ENCODE measurements around the gene TIMM50.
"Not testable (repeated sequence)": the region's sequence is repeated elsewhere in the genome, so short reads cannot be mapped to it uniquely, and the experiment has no call there.

TIMM50 gene

GRCh38 chr19:39470724-39471339 is 9.8 kb upstream of the TIMM50 start:
- DNase-seq = no peak

- DNase-seq = no peak
Observed at GRCh38 chr19:39471756-39472536, 8.7 kb upstream of the TIMM50 start.

GRCh38 chr19:39472746-39473442 is 7.7 kb upstream of the TIMM50 start:
- no peak for DNase-seq

- DNase-seq = no peak
Observed at GRCh38 chr19:39473443-39473960, 7.1 kb upstream of the TIMM50 start.

- no peak for DNase-seq
Observed at GRCh38 chr19:39474139-39474620, 6.5 kb upstream of the TIMM50 start.

GRCh38 chr19:39475748-39476147 is 4.9 kb upstream of the TIMM50 start:
- DNase-seq = no peak

- not testable (repeated sequence) for DNase-seq
Observed at GRCh38 chr19:39479319-39479801, 1.3 kb upstream of the TIMM50 start.

GRCh38 chr19:39479916-39480315 is 722 bp upstream of the TIMM50 start:
- DNase-seq = no peak

GRCh38 chr19:39481229-39481545 is 549 bp downstream of the TIMM50 start:
- DNase-seq = no peak

- DNase-seq = no peak
Observed at GRCh38 chr19:39481676-39482075, 1.0 kb downstream of the TIMM50 start.

GRCh38 chr19:39483141-39483540 is 2.5 kb downstream of the TIMM50 start:
- no peak for DNase-seq

GRCh38 chr19:39489756-39490155 is 9.1 kb downstream of the TIMM50 start:
- no peak for DNase-seq

GRCh38 chr19:39492225-39492624 is 11.6 kb downstream of the TIMM50 start:
- DNase-seq = no peak

GRCh38 chr19:39492788-39493187 is 12.2 kb downstream of the TIMM50 start:
- no peak for DNase-seq

- no peak for DNase-seq
Observed at GRCh38 chr19:39494661-39495060, 14.0 kb downstream of the TIMM50 start.

- DNase-seq = no peak
Observed at GRCh38 chr19:39496063-39496462, 15.4 kb downstream of the TIMM50 start.

- DNase-seq = no peak
Observed at GRCh38 chr19:39497701-39497995, 17.0 kb downstream of the TIMM50 start.

GRCh38 chr19:39497996-39498797 is 17.6 kb downstream of the TIMM50 start:
- peak; percentile 58 for DNase-seq

GRCh38 chr19:39498798-39499642 is 18.4 kb downstream of the TIMM50 start, which contains the start of gene DLL3:
TSS of gene DLL3 (plus strand) at chr19:39498947. CDS start at chr19:39498975, 28 bp downstream.
- peak; percentile 45 for DNase-seq

GRCh38 chr19:39499932-39500331 is 19.3 kb downstream of the TIMM50 start:
- no peak for DNase-seq

- DNase-seq = no peak
Observed at GRCh38 chr19:39500543-39500942, 19.9 kb downstream of the TIMM50 start.

- DNase-seq = no peak
Observed at GRCh38 chr19:39501340-39501739, 20.7 kb downstream of the TIMM50 start.

All from GF-D8 (cell line).